T-helper 2 cell treated with Interferon-gamma antibody and Interleukin-4, amounts not matched to agents 5 μg/mL and 100 μg/mL, for 36 hours (primary cell): Measurements from ENCODE around the gene GAMT.

Experiments used
- DNase-seq: peaks from one replicate; pipeline ENCODE4 v3.0.0; 2021; ENCODE audit warnings: low spot score
- H3K27ac Mint-ChIP-seq: one replicate; pipeline ENCODE4 v1.8.0; 2021; ENCODE audit warnings: mild to moderate bottlenecking, mixed read lengths
- H3K27me3 Mint-ChIP-seq: one replicate; pipeline ENCODE4 v1.8.0; 2021; ENCODE audit warnings: low read depth, mixed read lengths
- H3K36me3 Mint-ChIP-seq: one replicate; pipeline ENCODE4 v1.8.0; 2021; ENCODE audit warnings: low read depth, mixed read lengths
- H3K4me1 Mint-ChIP-seq: one replicate; pipeline ENCODE4 v1.8.0; 2021; ENCODE audit warnings: low read depth, mixed read lengths
- H3K4me3 Mint-ChIP-seq: one replicate; pipeline ENCODE4 v1.8.0; 2022; ENCODE audit warnings: mild to moderate bottlenecking, moderate library complexity, mixed read lengths
- H3K9me3 Mint-ChIP-seq: one replicate; pipeline ENCODE4 v1.8.0; 2021; ENCODE audit warnings: mixed read lengths

GAMT gene

DNA sequence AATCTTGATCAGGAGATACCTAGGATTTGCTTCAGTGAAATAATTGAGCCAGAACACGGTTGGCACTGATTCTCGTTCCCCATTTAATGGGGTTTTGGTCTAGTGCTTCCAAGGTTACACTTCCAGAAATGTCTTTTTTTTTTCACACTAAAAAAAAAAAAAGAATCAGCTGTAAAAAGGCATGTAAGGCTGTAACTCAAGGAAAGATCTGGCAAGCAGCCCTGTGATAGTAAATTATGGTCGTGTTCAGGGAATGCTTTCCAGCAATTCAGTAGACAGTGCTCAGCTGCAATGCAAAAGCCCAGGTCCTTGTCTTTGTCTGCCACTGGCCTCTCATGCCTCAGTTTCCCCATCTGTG lies 44.9 kb downstream of the GAMT start:
- H3K4me3 Mint-ChIP-seq, result peak overlapping the region; percentile 87
- H3K27me3 Mint-ChIP-seq, result no peaks in the 10 kb centered on the region
- H3K9me3 Mint-ChIP-seq, result no peaks in the 10 kb centered on the region
- no peak overlapping the region for H3K27ac Mint-ChIP-seq
- peaks cover 31% of the 10 kb centered on the region for H3K36me3 Mint-ChIP-seq
- no peak for DNase-seq
- peaks cover 16% of the 10 kb centered on the region for H3K4me1 Mint-ChIP-seq

GRCh38 chr19:1355568-1356507 lies 45.5 kb downstream of the GAMT start:
- Mint-ChIP-seq H3K4me3 (peak overlapping the region; percentile 87), H3K36me3 (peaks cover 31% of the 10 kb centered on the region), H3K4me1 (peaks cover 16% of the 10 kb centered on the region), H3K27me3 (no peaks in the 10 kb centered on the region), H3K27ac (peak overlapping the region; percentile 79), H3K9me3 (no peaks in the 10 kb centered on the region)
- no peak for DNase-seq

GRCh38 chr19:1354970-1355567 lies 46.3 kb downstream of the GAMT start:
- H3K4me1 Mint-ChIP-seq, result peaks cover 16% of the 10 kb centered on the region
- H3K9me3 Mint-ChIP-seq, result no peaks in the 10 kb centered on the region
- H3K27me3 Mint-ChIP-seq, result no peaks in the 10 kb centered on the region
- no peak for DNase-seq
- peaks cover 28% of the 10 kb centered on the region for H3K36me3 Mint-ChIP-seq
- peak overlapping the region; percentile 79 for H3K27ac Mint-ChIP-seq
- peak overlapping the region; percentile 87 for H3K4me3 Mint-ChIP-seq

- no peaks in the 10 kb centered on the region for H3K27me3 Mint-ChIP-seq
- peaks cover 15% of the 10 kb centered on the region for H3K36me3 Mint-ChIP-seq
- no peak for DNase-seq
- no peak overlapping the region for H3K4me3 Mint-ChIP-seq
- H3K27ac Mint-ChIP-seq, result no peak overlapping the region
- peaks cover 16% of the 10 kb centered on the region for H3K4me1 Mint-ChIP-seq
- no peaks in the 10 kb centered on the region for H3K9me3 Mint-ChIP-seq
Measured at GRCh38 chr19:1353144-1353543, 48.2 kb downstream of the GAMT start.

GRCh38 chr19:1351381-1351851 lies 49.9 kb downstream of the GAMT start:
- Mint-ChIP-seq H3K27ac (no peak overlapping the region), H3K36me3 (peaks cover 3% of the 10 kb centered on the region), H3K4me1 (peaks cover 11% of the 10 kb centered on the region), H3K4me3 (no peak overlapping the region), H3K9me3 (no peaks in the 10 kb centered on the region), H3K27me3 (no peaks in the 10 kb centered on the region)
- DNase-seq, result no peak

- DNase-seq, result no peak
- Mint-ChIP-seq H3K4me3 (no peak overlapping the region), H3K4me1 (peaks cover 8% of the 10 kb centered on the region), H3K27ac (no peak overlapping the region), H3K36me3 (peaks cover 2% of the 10 kb centered on the region), H3K9me3 (no peaks in the 10 kb centered on the region), H3K27me3 (no peaks in the 10 kb centered on the region)
Measured at GRCh38 chr19:1350867-1351266, 50.5 kb downstream of the GAMT start.

DNA sequence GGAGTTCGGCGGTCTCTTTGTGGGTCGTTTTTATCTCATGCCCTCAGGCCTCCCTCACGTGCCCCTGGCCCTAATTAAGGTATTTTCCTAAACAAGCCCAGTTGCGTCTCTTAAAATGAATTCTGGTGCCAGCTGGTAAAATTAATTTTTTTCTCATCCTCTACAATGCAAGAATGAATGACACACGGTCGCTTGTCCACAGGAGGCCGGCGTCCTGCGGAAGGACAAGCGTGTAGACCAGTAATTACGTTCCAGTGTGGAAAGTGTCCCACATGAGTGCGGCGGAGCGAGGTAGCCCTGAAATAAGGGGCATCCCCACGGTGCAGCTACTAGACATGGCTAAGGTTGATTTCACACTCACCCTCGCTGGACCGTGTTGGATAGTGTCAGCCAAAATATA lies 52.1 kb downstream of the GAMT start:
- no peaks in the 10 kb centered on the region for H3K36me3 Mint-ChIP-seq
- DNase-seq, result no peak
- H3K27ac Mint-ChIP-seq, result no peak overlapping the region
- no peaks in the 10 kb centered on the region for H3K27me3 Mint-ChIP-seq
- no peaks in the 10 kb centered on the region for H3K9me3 Mint-ChIP-seq
- H3K4me1 Mint-ChIP-seq, result peaks cover 3% of the 10 kb centered on the region
- no peak overlapping the region for H3K4me3 Mint-ChIP-seq
